MG63 (cell line): ENCODE results near the gene KLKB1. TPM values are rescaled to one million over a fixed set of nuclear protein-coding genes. Genes with fewer than 3 reads are reported as not detected.

Experiments used
- DNase-seq: peaks from one replicate; pipeline ENCODE4 v3.0.0-alpha.2; 2020
- H3K27me3 ChIP-seq: fragments of 250-450 bp; sonication (Bioruptor Pico); 2 replicates; pipeline ENCODE4 v1.5.1; 2020; ENCODE audit warnings: mild to moderate bottlenecking, moderate library complexity
- H3K36me3 ChIP-seq: fragments of 250-450 bp; sonication (Bioruptor Pico); 2 replicates; pipeline ENCODE4 v1.5.1; 2020; ENCODE audit warnings: mild to moderate bottlenecking, moderate library complexity
- H3K4me3 ChIP-seq: fragments of 250-450 bp; sonication (Bioruptor Pico); 2 replicates; pipeline ENCODE4 v1.5.1; 2020; ENCODE audit warnings: mild to moderate bottlenecking, moderate library complexity
- H3K9me3 ChIP-seq: fragments of 250-450 bp; sonication (Bioruptor Pico); 2 replicates; pipeline ENCODE4 v1.5.1; 2020; ENCODE audit warnings: mild to moderate bottlenecking, moderate library complexity
- total RNA-seq: library from RNA; depleted of rRNA; stranded (reverse); fragments of >200 nt; shearing (Covaris generic); gene quantifications from 2 replicates; pipeline ENCODE4 v1.2.3, GENCODE V29; 2014; ENCODE audit warnings: low replicate concordance

KLKB1 gene
- total RNA-seq, 1 experiment from 2014 or later = not detected

- DNase-seq = no peak
- Histone ChIP-seq H3K4me3 (no peak overlapping the region), H3K27me3 (no peaks in the 10 kb centered on the region), H3K9me3 (no peaks in the 10 kb centered on the region), H3K36me3 (no peaks in the 10 kb centered on the region)
These were observed 56.0 kb downstream of the KLKB1 start for GRCh38 chr4:186283311-186283710.

- H3K9me3 ChIP-seq = no peaks in the 10 kb centered on the region
- H3K4me3 ChIP-seq = no peak overlapping the region
- no peak for DNase-seq
- H3K36me3 ChIP-seq = no peaks in the 10 kb centered on the region
- no peaks in the 10 kb centered on the region for H3K27me3 ChIP-seq
These were observed 57.8 kb downstream of the KLKB1 start for GRCh38 chr4:186285147-186285546.

GRCh38 chr4:186286581-186286980, 59.3 kb downstream of the KLKB1 start:
- Histone ChIP-seq H3K36me3 (no peaks in the 10 kb centered on the region), H3K4me3 (no peak overlapping the region)
- DNase-seq = no peak

GRCh38 chr4:186291256-186291890, 64.1 kb downstream of the KLKB1 start:
- Histone ChIP-seq H3K9me3 (no peaks in the 10 kb centered on the region), H3K4me3 (no peak overlapping the region), H3K36me3 (no peaks in the 10 kb centered on the region), H3K27me3 (no peaks in the 10 kb centered on the region)
- no peak for DNase-seq

More at GRCh38 chr4:186286581-186286980, 59.3 kb downstream of the KLKB1 start:
- H3K9me3 ChIP-seq = no peaks in the 10 kb centered on the region
- H3K27me3 ChIP-seq = no peaks in the 10 kb centered on the region

GRCh38 chr4:186294160-186294559, 66.9 kb downstream of the KLKB1 start:
- DNase-seq = no peak
- H3K4me3 ChIP-seq = no peak overlapping the region
- H3K36me3 ChIP-seq = no peaks in the 10 kb centered on the region

GRCh38 chr4:186296481-186296880, 69.2 kb downstream of the KLKB1 start:
- Histone ChIP-seq H3K9me3 (no peaks in the 10 kb centered on the region), H3K4me3 (no peak overlapping the region), H3K36me3 (no peaks in the 10 kb centered on the region), H3K27me3 (no peaks in the 10 kb centered on the region)
- DNase-seq = no peak

More at GRCh38 chr4:186294160-186294559, 66.9 kb downstream of the KLKB1 start:
- H3K9me3 ChIP-seq = no peaks in the 10 kb centered on the region
- no peaks in the 10 kb centered on the region for H3K27me3 ChIP-seq

- Histone ChIP-seq H3K9me3 (no peaks in the 10 kb centered on the region), H3K27me3 (no peaks in the 10 kb centered on the region), H3K36me3 (no peaks in the 10 kb centered on the region), H3K4me3 (no peak overlapping the region)
- no peak for DNase-seq
These were observed 69.8 kb downstream of the KLKB1 start for GRCh38 chr4:186297013-186297645.

- no peak for DNase-seq
- H3K4me3 ChIP-seq = no peak overlapping the region
- no peaks in the 10 kb centered on the region for H3K36me3 ChIP-seq
- H3K27me3 ChIP-seq = no peaks in the 10 kb centered on the region
- H3K9me3 ChIP-seq = no peaks in the 10 kb centered on the region
These were observed 70.8 kb downstream of the KLKB1 start for GRCh38 chr4:186298031-186298647.

GRCh38 chr4:186299291-186299690, 72.0 kb downstream of the KLKB1 start:
- Histone ChIP-seq H3K9me3 (no peaks in the 10 kb centered on the region), H3K27me3 (no peaks in the 10 kb centered on the region), H3K4me3 (no peak overlapping the region), H3K36me3 (no peaks in the 10 kb centered on the region)
- DNase-seq = no peak

- H3K4me3 ChIP-seq = no peak overlapping the region
- no peaks in the 10 kb centered on the region for H3K36me3 ChIP-seq
- no peak for DNase-seq
- H3K27me3 ChIP-seq = no peaks in the 10 kb centered on the region
- H3K9me3 ChIP-seq = no peaks in the 10 kb centered on the region
These were observed 73.5 kb downstream of the KLKB1 start for GRCh38 chr4:186300659-186301390.

- H3K9me3 ChIP-seq = no peaks in the 10 kb centered on the region
- H3K4me3 ChIP-seq = no peak overlapping the region
- no peak for DNase-seq
- no peaks in the 10 kb centered on the region for H3K27me3 ChIP-seq
- H3K36me3 ChIP-seq = no peaks in the 10 kb centered on the region
These were observed 76.9 kb downstream of the KLKB1 start for GRCh38 chr4:186304216-186304615.

- H3K9me3 ChIP-seq = no peaks in the 10 kb centered on the region
- no peak overlapping the region for H3K4me3 ChIP-seq
- no peaks in the 10 kb centered on the region for H3K27me3 ChIP-seq
- H3K36me3 ChIP-seq = no peaks in the 10 kb centered on the region
- no peak for DNase-seq
These were observed 77.7 kb downstream of the KLKB1 start for GRCh38 chr4:186304866-186305505.

GRCh38 chr4:186307497-186307896, 80.2 kb downstream of the KLKB1 start:
- no peak for DNase-seq
- Histone ChIP-seq H3K36me3 (no peaks in the 10 kb centered on the region), H3K9me3 (no peaks in the 10 kb centered on the region), H3K4me3 (no peak overlapping the region), H3K27me3 (no peaks in the 10 kb centered on the region)

- no peaks in the 10 kb centered on the region for H3K9me3 ChIP-seq
- no peak overlapping the region for H3K4me3 ChIP-seq
- H3K27me3 ChIP-seq = no peaks in the 10 kb centered on the region
- H3K36me3 ChIP-seq = no peaks in the 10 kb centered on the region
- DNase-seq = no peak
These were observed 80.6 kb downstream of the KLKB1 start for GRCh38 chr4:186307916-186308315.
